GM10847 (cell line): Measurements from ENCODE around the gene OR13C3.

Experiments
- POLR2A ChIP-seq: IDR thresholded peaks from 2 replicates; pipeline ENCODE4 v1.6.1; 2011; ENCODE audit not compliant: insufficient read length; ENCODE audit errors: extremely low read depth

The OR13C3 gene

GRCh38 chr9:104494808-104495207 lies 41.8 kb downstream of the OR13C3 start:
- TF ChIP-seq POLR2A = no peak
